Panc1 (cell line): ENCODE results near the gene RHOG.

Source experiments
- CTCF ChIP-seq: fragments of 450-650 bp; IDR thresholded peaks from 2 replicates; pipeline ENCODE4 v1.5.1; 2017; ENCODE audit warnings: mild to moderate bottlenecking
- POLR2AphosphoS5 ChIP-seq: IDR thresholded peaks from 2 replicates; pipeline ENCODE4 v1.6.1; 2012; ENCODE audit warnings: mild to moderate bottlenecking, low read depth, low read length, moderate library complexity

- peak; percentile 100 for TF ChIP-seq CTCF
- TF ChIP-seq POLR2AphosphoS5, result peak; percentile 87
Observed at GRCh38 chr11:3841426-3842350, 929 bp upstream of the RHOG start.
